GM12878 (cell line): ENCODE data around the gene FAM47A.

Experiments
- CBFB ChIP-seq: IDR thresholded peaks from 2 replicates; pipeline ENCODE4 v1.6.1; 2016; ENCODE audit warnings: antibody characterized with exemption, low read depth
- DPF2 ChIP-seq: fragments of 450-650 bp; IDR thresholded peaks from 2 replicates; pipeline ENCODE4 v1.6.1; 2017; ENCODE audit warnings: mild to moderate bottlenecking
- HCFC1 ChIP-seq: fragments of 150-350 bp; IDR thresholded peaks from 2 replicates; pipeline ENCODE4 v1.6.1; 2014; ENCODE audit warnings: low read length
- POLR2A ChIP-seq: IDR thresholded peaks from 2 replicates; pipeline ENCODE4 v1.6.1; 2011; ENCODE audit warnings: low read depth, mild to moderate bottlenecking, low read length
- SIN3A ChIP-seq: IDR thresholded peaks from 2 replicates; pipeline ENCODE4 v1.6.1; 2012; ENCODE audit warnings: low read depth, low read length, improper control_type of control experiment
- SMC3 ChIP-seq: IDR thresholded peaks from 2 replicates; pipeline ENCODE4 v1.6.1; 2011; ENCODE audit warnings: low read length, improper control_type of control experiment, borderline replicate concordance
- TF ChIP-seq, protein P1 (sequence below): IDR thresholded peaks from 2 replicates; pipeline ENCODE4 v1.6.1; 2012; ENCODE audit warnings: low read depth, low read length, improper control_type of control experiment
- TF ChIP-seq, protein P2 (sequence below), 3 experiments: IDR thresholded peaks in 2 of 3; conservative IDR thresholded peaks in 1 of 3; 2 replicates each; pipeline ENCODE4 v1.5.1; 2011; ENCODE audit warnings: low read depth in 3 of 3, low read length in 3 of 3, mild to moderate bottlenecking in 3 of 3, control low read depth in 2 of 3, moderate library complexity in 2 of 3, inconsistent platforms in 1 of 3, mixed read lengths in 1 of 3; ENCODE audit not compliant: control insufficient read depth in 2 of 3, insufficient read depth in 1 of 3; ENCODE audit errors: extremely low read depth in 1 of 3

DNA sequence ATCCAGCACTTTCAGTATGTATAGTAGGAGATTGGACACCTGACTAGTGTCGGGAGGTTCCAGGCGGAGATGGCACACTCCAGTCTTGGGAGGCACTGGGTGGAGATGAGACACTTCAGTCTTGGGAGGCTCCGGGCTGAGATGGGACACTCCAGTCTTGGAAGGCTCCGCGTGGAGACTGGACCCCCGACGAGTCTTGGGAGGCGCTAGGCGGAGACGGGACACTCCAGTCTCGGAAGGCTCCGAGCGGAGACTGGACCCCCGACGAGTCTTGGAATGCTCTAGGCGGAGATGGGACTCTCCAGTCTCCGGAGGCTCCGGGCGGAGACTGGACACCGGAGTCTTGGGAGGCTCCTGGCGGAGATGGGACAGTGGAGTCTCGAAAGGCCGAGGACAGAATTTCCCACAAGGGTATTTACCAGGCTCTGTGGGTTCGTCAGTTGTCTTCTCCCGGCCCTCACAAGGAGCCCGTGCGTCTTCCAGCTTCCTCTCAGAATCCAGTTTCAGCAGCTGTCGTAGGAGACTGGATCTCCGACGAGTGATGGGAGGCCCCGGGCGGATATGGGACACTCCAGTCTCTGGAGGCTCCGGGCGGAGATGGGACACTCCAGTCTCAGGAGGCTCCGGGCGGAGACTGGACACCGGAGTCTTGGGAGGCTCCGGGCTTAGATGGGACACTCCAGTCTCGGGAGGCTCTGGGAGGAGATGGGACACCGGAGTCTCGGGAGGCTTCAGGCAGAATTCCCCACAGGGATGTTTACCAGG, 952 bp downstream of the FAM47A start:
- TF ChIP-seq DPF2: no peak
- TF ChIP-seq, protein P1, sequence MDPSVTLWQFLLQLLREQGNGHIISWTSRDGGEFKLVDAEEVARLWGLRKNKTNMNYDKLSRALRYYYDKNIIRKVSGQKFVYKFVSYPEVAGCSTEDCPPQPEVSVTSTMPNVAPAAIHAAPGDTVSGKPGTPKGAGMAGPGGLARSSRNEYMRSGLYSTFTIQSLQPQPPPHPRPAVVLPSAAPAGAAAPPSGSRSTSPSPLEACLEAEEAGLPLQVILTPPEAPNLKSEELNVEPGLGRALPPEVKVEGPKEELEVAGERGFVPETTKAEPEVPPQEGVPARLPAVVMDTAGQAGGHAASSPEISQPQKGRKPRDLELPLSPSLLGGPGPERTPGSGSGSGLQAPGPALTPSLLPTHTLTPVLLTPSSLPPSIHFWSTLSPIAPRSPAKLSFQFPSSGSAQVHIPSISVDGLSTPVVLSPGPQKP: no peak
- TF ChIP-seq, protein P2, sequence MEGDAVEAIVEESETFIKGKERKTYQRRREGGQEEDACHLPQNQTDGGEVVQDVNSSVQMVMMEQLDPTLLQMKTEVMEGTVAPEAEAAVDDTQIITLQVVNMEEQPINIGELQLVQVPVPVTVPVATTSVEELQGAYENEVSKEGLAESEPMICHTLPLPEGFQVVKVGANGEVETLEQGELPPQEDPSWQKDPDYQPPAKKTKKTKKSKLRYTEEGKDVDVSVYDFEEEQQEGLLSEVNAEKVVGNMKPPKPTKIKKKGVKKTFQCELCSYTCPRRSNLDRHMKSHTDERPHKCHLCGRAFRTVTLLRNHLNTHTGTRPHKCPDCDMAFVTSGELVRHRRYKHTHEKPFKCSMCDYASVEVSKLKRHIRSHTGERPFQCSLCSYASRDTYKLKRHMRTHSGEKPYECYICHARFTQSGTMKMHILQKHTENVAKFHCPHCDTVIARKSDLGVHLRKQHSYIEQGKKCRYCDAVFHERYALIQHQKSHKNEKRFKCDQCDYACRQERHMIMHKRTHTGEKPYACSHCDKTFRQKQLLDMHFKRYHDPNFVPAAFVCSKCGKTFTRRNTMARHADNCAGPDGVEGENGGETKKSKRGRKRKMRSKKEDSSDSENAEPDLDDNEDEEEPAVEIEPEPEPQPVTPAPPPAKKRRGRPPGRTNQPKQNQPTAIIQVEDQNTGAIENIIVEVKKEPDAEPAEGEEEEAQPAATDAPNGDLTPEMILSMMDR (IDR thresholded peaks at IDR 0.05 in 2 of 3, conservative IDR thresholded peaks at IDR 0.05 in 1 of 3; ENCODE audit: control insufficient read depth in 2 of 3, extremely low read depth in 1 of 3, insufficient read depth in 1 of 3, low read depth in 3 of 3, low read length in 3 of 3): no peak
- TF ChIP-seq POLR2A: no peak
- TF ChIP-seq SMC3: no peak
- no peak for TF ChIP-seq CBFB
- no peak for TF ChIP-seq HCFC1
- no peak for TF ChIP-seq SIN3A
